WTC11 (cell line): ENCODE results near the gene UBASH3A. TPM values are rescaled to one million over a fixed set of nuclear protein-coding genes. Genes with fewer than 3 reads are reported as not detected.

Experiments used
- ATAC-seq: fragments of 200-7000 bp; cut with Tn5 transposase; 2 replicates; pipeline ENCODE4 v1.10.0; 2021; ENCODE audit warnings: mild to moderate bottlenecking, moderate library complexity
- CTCF ChIA-PET: fragments of 300-600 bp; sonication (Branson Sonifier 250); formaldehyde crosslinking; loops from one replicate; lab custom pipeline; 2021; ENCODE audit warnings: antibody characterized with exemption; lab: Charles Lee
- POLR2A ChIA-PET: fragments of 350-600 bp; sonication (Branson Sonifier 250); formaldehyde crosslinking; loops from one replicate; lab custom pipeline; 2021; ENCODE audit warnings: antibody characterized with exemption; lab: Charles Lee
- DNase-seq: peaks from one replicate; pipeline ENCODE4 v3.0.0; 2021; ENCODE audit warnings: low spot score
- H3K27ac Mint-ChIP-seq: 2 replicates; pipeline ENCODE4 v1.8.0; 2021; ENCODE audit warnings: mixed read lengths
- H3K27me3 Mint-ChIP-seq: 2 replicates; pipeline ENCODE4 v1.8.0; 2021; ENCODE audit warnings: low read depth, mild to moderate bottlenecking, moderate library complexity, mixed read lengths
- H3K36me3 Mint-ChIP-seq: 2 replicates; pipeline ENCODE4 v1.8.0; 2021; ENCODE audit warnings: mixed read lengths
- H3K4me1 Mint-ChIP-seq: 2 replicates; pipeline ENCODE4 v1.8.0; 2022; ENCODE audit warnings: mixed read lengths
- H3K4me3 Mint-ChIP-seq: 2 replicates; pipeline ENCODE4 v1.8.0; 2021; ENCODE audit warnings: mild to moderate bottlenecking, moderate library complexity, mixed read lengths
- H3K9me3 Mint-ChIP-seq: 2 replicates; pipeline ENCODE4 v1.8.0; 2021; ENCODE audit warnings: mixed read lengths
- ATF1 ChIP-seq: sonication (generic); formaldehyde crosslinking; IDR thresholded peaks from 2 replicates; pipeline ENCODE4 v1.8.1; 2023; ENCODE audit warnings: mild to moderate bottlenecking, moderate library complexity, missing genetic modification reagents
- CTCF ChIP-seq: fragments of 200-600 bp; IDR thresholded peaks from 2 replicates; pipeline ENCODE4 v1.8.0; 2022; ENCODE audit warnings: antibody characterized with exemption
- E2F1 ChIP-seq: sonication (generic); formaldehyde crosslinking; IDR thresholded peaks from 2 replicates; pipeline ENCODE4 v1.8.0; 2022; ENCODE audit warnings: mild to moderate bottlenecking, missing genetic modification reagents
- E2F5 ChIP-seq: sonication (generic); formaldehyde crosslinking; IDR thresholded peaks from 2 replicates; pipeline ENCODE4 v1.8.1; 2022; ENCODE audit warnings: mild to moderate bottlenecking, moderate library complexity, missing genetic modification reagents
- ERG ChIP-seq: fragments of 250-450 bp; sonication (Bioruptor Pico); IDR thresholded peaks from 2 replicates; pipeline ENCODE4 v1.8.0; 2021; ENCODE audit warnings: mild to moderate bottlenecking
- FOXJ3 ChIP-seq: sonication (generic); formaldehyde crosslinking; IDR thresholded peaks from 2 replicates; pipeline ENCODE4 v1.9.0; 2021; ENCODE audit warnings: missing genetic modification reagents, mild to moderate bottlenecking, borderline replicate concordance
- FOXP1 ChIP-seq: sonication (generic); formaldehyde crosslinking; IDR thresholded peaks from 2 replicates; pipeline ENCODE4 v1.8.0; 2022; ENCODE audit warnings: missing genetic modification reagents, mild to moderate bottlenecking, moderate library complexity, borderline replicate concordance
- NFATC4 ChIP-seq: fragments of 250-450 bp; sonication (Bioruptor Pico); IDR thresholded peaks from 2 replicates; pipeline ENCODE4 v1.9.0; 2021; ENCODE audit warnings: mild to moderate bottlenecking
- NR3C1 ChIP-seq: sonication (generic); formaldehyde crosslinking; conservative IDR thresholded peaks from 2 replicates; pipeline ENCODE4 v1.8.1; 2023; ENCODE audit warnings: low read depth, mild to moderate bottlenecking, missing genetic modification reagents
- OVOL2 ChIP-seq: fragments of 250-450 bp; sonication (Bioruptor Pico); IDR thresholded peaks from 2 replicates; pipeline ENCODE4 v1.9.0; 2021; ENCODE audit warnings: mild to moderate bottlenecking, borderline replicate concordance
- SOX15 ChIP-seq: fragments of 250-450 bp; sonication (Bioruptor Pico); IDR thresholded peaks from 2 replicates; pipeline ENCODE4 v1.9.0; 2021; ENCODE audit warnings: mild to moderate bottlenecking
- USF1 ChIP-seq: sonication (generic); formaldehyde crosslinking; IDR thresholded peaks from 2 replicates; pipeline ENCODE4 v1.8.0; 2022; ENCODE audit warnings: mild to moderate bottlenecking, missing genetic modification reagents
- ZBTB21 ChIP-seq: sonication (generic); formaldehyde crosslinking; IDR thresholded peaks from 2 replicates; pipeline ENCODE4 v1.8.1; 2023; ENCODE audit warnings: mild to moderate bottlenecking, missing genetic modification reagents, borderline replicate concordance
- ZMAT4 ChIP-seq: fragments of 250-450 bp; sonication (Bioruptor Pico); IDR thresholded peaks from 2 replicates; pipeline ENCODE4 v1.9.0; 2021; ENCODE audit warnings: mild to moderate bottlenecking
- ZNF219 ChIP-seq: sonication (generic); formaldehyde crosslinking; IDR thresholded peaks from 2 replicates; pipeline ENCODE4 v1.8.0; 2023; ENCODE audit warnings: missing genetic modification reagents, mild to moderate bottlenecking, borderline replicate concordance
- ZNF281 ChIP-seq: sonication (generic); formaldehyde crosslinking; IDR thresholded peaks from 2 replicates; pipeline ENCODE4 v1.8.0; 2023; ENCODE audit warnings: mild to moderate bottlenecking, missing genetic modification reagents
- ZNF416 ChIP-seq: fragments of 250-450 bp; sonication (Bioruptor Pico); IDR thresholded peaks from 2 replicates; pipeline ENCODE4 v1.9.0; 2021; ENCODE audit warnings: mild to moderate bottlenecking, inconsistent platforms
- ZSCAN18 ChIP-seq: fragments of 250-450 bp; sonication (Bioruptor Pico); IDR thresholded peaks from 2 replicates; pipeline ENCODE4 v2.1.2; 2022; ENCODE audit warnings: mild to moderate bottlenecking, moderate library complexity
- total RNA-seq: library from RNA; stranded (reverse); gene quantifications from 3 replicates; pipeline ENCODE4 v1.2.3, GENCODE V29; 2021

The UBASH3A gene
- total RNA-seq, 1 experiment from 2014 or later = not detected

GRCh38 chr21:42443181-42443785 is 39.6 kb downstream of the UBASH3A start:
- H3K4me1 Mint-ChIP-seq = no peaks in the 10 kb centered on the region
- no peaks in the 10 kb centered on the region; the same call in 1 of the 2 replicates for H3K27me3 Mint-ChIP-seq
- TF ChIP-seq ERG = no peak
- TF ChIP-seq USF1 = no peak
- no peak for TF ChIP-seq ZNF281 (CRISPR knock-in tag)
- no peak for TF ChIP-seq ZNF219 (CRISPR knock-in tag)
- TF ChIP-seq ZSCAN18 (CRISPR knock-in tag) = no peak
- no peak for TF ChIP-seq ATF1 (CRISPR knock-in tag)
- no peak overlapping the region for H3K4me3 Mint-ChIP-seq
- ATAC-seq = no peak
- no peaks in the 10 kb centered on the region for H3K36me3 Mint-ChIP-seq
- H3K27ac Mint-ChIP-seq = no peak overlapping the region
- H3K9me3 Mint-ChIP-seq = no peaks in the 10 kb centered on the region
- CTCF ChIA-PET = interaction anchor here (0.6 kb wide), 1 partner anchor 104 kb away, joined by 8 read pairs; no protein-coding TSS in a partner anchor
- DNase-seq = no peak
- POLR2A ChIA-PET = no interaction called here

GRCh38 chr21:42443876-42444744 is 40.4 kb downstream of the UBASH3A start:
- H3K4me1 Mint-ChIP-seq = no peaks in the 10 kb centered on the region
- TF ChIP-seq SOX15 = no peak
- no peak for TF ChIP-seq NR3C1 (CRISPR knock-in tag)
- no peak for TF ChIP-seq ZMAT4 (CRISPR knock-in tag)
- no peak for TF ChIP-seq E2F1 (CRISPR knock-in tag)
- no peak overlapping the region for H3K27ac Mint-ChIP-seq
- H3K36me3 Mint-ChIP-seq = no peaks in the 10 kb centered on the region
- H3K4me3 Mint-ChIP-seq = no peak overlapping the region
- CTCF ChIA-PET = interaction anchor here (0.6 to 3.0 kb wide), 3 partner anchors 63 to 104 kb away, joined by 3 to 9 read pairs (median 8); no protein-coding TSS in a partner anchor
- DNase-seq (no peak), ATAC-seq (no peak)
- no peaks in the 10 kb centered on the region for H3K9me3 Mint-ChIP-seq
- H3K27me3 Mint-ChIP-seq = no peaks in the 10 kb centered on the region; the same call in 1 of the 2 replicates
- POLR2A ChIA-PET = no interaction called here

GRCh38 chr21:42444745-42445059 is 41.0 kb downstream of the UBASH3A start:
- no peak overlapping the region for H3K27ac Mint-ChIP-seq
- TF ChIP-seq ZNF416 = no peak
- TF ChIP-seq FOXJ3 (CRISPR knock-in tag) = no peak
- no peak for TF ChIP-seq NFATC4
- no peak for TF ChIP-seq USF1
- no peak for TF ChIP-seq E2F5 (CRISPR knock-in tag)
- TF ChIP-seq ZBTB21 (CRISPR knock-in tag) = no peak
- TF ChIP-seq FOXP1 (CRISPR knock-in tag) = no peak
- no peak for TF ChIP-seq OVOL2 (CRISPR knock-in tag)
- TF ChIP-seq CTCF = no peak

More at GRCh38 chr21:42444745-42445059, 41.0 kb downstream of the UBASH3A start:
- ATAC-seq (no peak), DNase-seq (no peak)
- CTCF ChIA-PET = interaction anchor here (0.6 to 3.0 kb wide), 2 partner anchors 63 to 84 kb away, joined by 3 to 9 read pairs; no protein-coding TSS in a partner anchor
- H3K4me3 Mint-ChIP-seq = no peak overlapping the region
- no peaks in the 10 kb centered on the region for H3K9me3 Mint-ChIP-seq
- POLR2A ChIA-PET = no interaction called here
- H3K4me1 Mint-ChIP-seq = peaks cover under 1% of the 10 kb centered on the region
- no peaks in the 10 kb centered on the region; the same call in 1 of the 2 replicates for H3K27me3 Mint-ChIP-seq
- H3K36me3 Mint-ChIP-seq = no peaks in the 10 kb centered on the region
